HG02884 (cell line): ENCODE measurements around the gene PRKCE.
"Not testable (repeated sequence)": the region's sequence is repeated elsewhere in the genome, so short reads cannot be mapped to it uniquely, and the experiment has no call there.

Experiments used
- ATAC-seq: cut with Tn5 transposase; IDR thresholded peaks from one replicate; pipeline ENCODE4 v1.9.1; 2021; ENCODE audit warnings: mild to moderate bottlenecking, moderate library complexity; ENCODE audit not compliant: unreplicated experiment

The PRKCE gene

GRCh38 chr2:45696708-45697107 is 45.2 kb downstream of the PRKCE start:
- no peak for ATAC-seq

GRCh38 chr2:45697190-45697589 is 45.7 kb downstream of the PRKCE start:
- ATAC-seq = no peak

- no peak for ATAC-seq
Measured at GRCh38 chr2:45698554-45698953, 47.1 kb downstream of the PRKCE start.

- ATAC-seq = peak; percentile 58
Measured at GRCh38 chr2:45699032-45699658, 47.7 kb downstream of the PRKCE start.

GRCh38 chr2:45700407-45701013 is 49.0 kb downstream of the PRKCE start:
- no peak for ATAC-seq

GRCh38 chr2:45705233-45705632 is 53.8 kb downstream of the PRKCE start:
- ATAC-seq = no peak

GRCh38 chr2:45706033-45706432 is 54.6 kb downstream of the PRKCE start:
- no peak for ATAC-seq

- ATAC-seq = no peak
Measured at GRCh38 chr2:45707006-45707405, 55.5 kb downstream of the PRKCE start.

- no peak for ATAC-seq
Measured at GRCh38 chr2:45707661-45708060, 56.2 kb downstream of the PRKCE start.

- ATAC-seq = no peak
Measured at GRCh38 chr2:45708501-45708900, 57.0 kb downstream of the PRKCE start.

GRCh38 chr2:45709137-45709536 is 57.7 kb downstream of the PRKCE start:
- no peak for ATAC-seq

- no peak for ATAC-seq
Measured at GRCh38 chr2:45710468-45710867, 59.0 kb downstream of the PRKCE start.

GRCh38 chr2:45711224-45711623 is 59.7 kb downstream of the PRKCE start:
- ATAC-seq = no peak

GRCh38 chr2:45712570-45712969 is 61.1 kb downstream of the PRKCE start:
- no peak for ATAC-seq

- no peak for ATAC-seq
Measured at GRCh38 chr2:45713136-45713535, 61.7 kb downstream of the PRKCE start.

GRCh38 chr2:45713591-45713990 is 62.1 kb downstream of the PRKCE start:
- peak; percentile 50 for ATAC-seq

- ATAC-seq = no peak
Measured at GRCh38 chr2:45714679-45715078, 63.2 kb downstream of the PRKCE start.

- no peak for ATAC-seq
Measured at GRCh38 chr2:45715601-45716379, 64.3 kb downstream of the PRKCE start.

GRCh38 chr2:45716432-45716831 is 65.0 kb downstream of the PRKCE start:
- ATAC-seq = not testable (repeated sequence)

- no peak for ATAC-seq
Measured at GRCh38 chr2:45716915-45717314, 65.4 kb downstream of the PRKCE start.

GRCh38 chr2:45720210-45720609 is 68.7 kb downstream of the PRKCE start:
- ATAC-seq = no peak

- ATAC-seq = no peak
Measured at GRCh38 chr2:45721150-45721549, 69.7 kb downstream of the PRKCE start.
